B cell (primary cell): ENCODE data around the gene STMN3. TPM values are rescaled to one million over a fixed set of nuclear protein-coding genes. Genes with fewer than 3 reads are reported as not detected.

Experiments used
- ATAC-seq: fragments of 200-7000 bp; cut with Tn5 transposase; one replicate; pipeline ENCODE4 v1.10.0; 2021; ENCODE audit warnings: low read depth, mild to moderate bottlenecking, moderate number of reproducible peaks, moderate library complexity
- CTCF ChIA-PET: fragments of 350-600 bp; sonication (Branson Sonifier 250); formaldehyde crosslinking; loops from one replicate; lab custom pipeline; 2021; ENCODE audit warnings: antibody characterized with exemption, inconsistent platforms; lab: Charles Lee
- POLR2A ChIA-PET: fragments of 350-600 bp; sonication (Branson Sonifier 250); formaldehyde crosslinking; loops from one replicate; lab custom pipeline; 2021; ENCODE audit warnings: antibody characterized with exemption; lab: Charles Lee
- DNase-seq: peaks from one replicate; pipeline ENCODE4 v3.0.0; 2013
- H2AFZ ChIP-seq: 2 replicates; pipeline ENCODE4 v1.6.1; 2012; ENCODE audit warnings: mild to moderate bottlenecking, low read depth, low read length; ENCODE audit not compliant: insufficient read depth, poor library complexity, severe bottlenecking
- H3K27ac ChIP-seq, 2 donors: 1 replicate in 1 of 2; 2 replicates in 1 of 2; pipeline ENCODE4 v1.5.1; 2012 to 2013; ENCODE audit warnings: low read length in 2 of 2, mild to moderate bottlenecking in 2 of 2, moderate library complexity in 1 of 2
- H3K27me3 ChIP-seq, 4 experiments: fragments of 200-600 bp in 1 of 4; sonication (generic) in 1 of 4; replicated peaks in 1 of 4; 1 replicate in 2 of 4; 2 replicates in 2 of 4; pipeline versions ENCODE4 v1.6.1 to v1.7.0; 2013 to 2016; ENCODE audit warnings: low read length in 3 of 4, mild to moderate bottlenecking in 2 of 4, mixed read lengths in 1 of 4, moderate library complexity in 1 of 4; ENCODE audit not compliant: insufficient read depth in 4 of 4, control insufficient read depth in 3 of 4; ENCODE audit errors: control extremely low read depth in 1 of 4
- H3K36me3 ChIP-seq, 2 experiments: replicated peaks in 1 of 2; 1 replicate in 1 of 2; 2 replicates in 1 of 2; pipeline versions ENCODE4 v1.6.1 to v1.7.1; 2013; ENCODE audit warnings: low read length in 1 of 2; ENCODE audit not compliant: insufficient read depth in 2 of 2, control insufficient read depth in 1 of 2; ENCODE audit errors: control extremely low read depth in 1 of 2, extremely low read depth in 1 of 2
- H3K4me1 ChIP-seq, 2 donors: fragments of 200-600 bp in 1 of 2; sonication (generic) in 1 of 2; 1 replicate in 1 of 2; 2 replicates in 1 of 2; pipeline versions ENCODE4 v1.5.1 to v1.6.1; 2013 to 2017; ENCODE audit warnings: low read length in 2 of 2; ENCODE audit not compliant: control insufficient read depth in 2 of 2, insufficient read depth in 2 of 2
- H3K4me2 ChIP-seq: replicated peaks from 2 replicates; pipeline ENCODE3; 2012; ENCODE audit warnings: mild to moderate bottlenecking, low read depth, low read length; ENCODE audit not compliant: poor library complexity, severe bottlenecking
- H3K4me3 ChIP-seq, 5 experiments: fragments of 200-600 bp in 1 of 5; sonication (generic) in 1 of 5; 1 replicate in 3 of 5; 2 replicates in 2 of 5; pipeline versions ENCODE4 v1.5.1 to v1.7.0; 2011 to 2016; ENCODE audit warnings: low read length in 4 of 5, mild to moderate bottlenecking in 4 of 5, low read depth in 2 of 5, control low read depth in 1 of 5, moderate library complexity in 1 of 5; ENCODE audit not compliant: insufficient read depth in 1 of 5; ENCODE audit errors: control extremely low read depth in 1 of 5, extremely low read depth in 1 of 5
- H3K79me2 ChIP-seq: fragments of 200-600 bp; sonication (generic); one replicate; pipeline ENCODE4 v1.6.0; 2016; ENCODE audit warnings: low read length; ENCODE audit not compliant: control insufficient read depth, insufficient read depth
- H3K9ac ChIP-seq: fragments of 200-600 bp; sonication (generic); 2 replicates; pipeline ENCODE4 v1.6.1; 2017; ENCODE audit warnings: mild to moderate bottlenecking, low read length, moderate library complexity
- H3K9me3 ChIP-seq, 3 donors: one replicate each; pipeline versions ENCODE4 v1.6.1 to v1.7.1; 2013; ENCODE audit warnings: low read length in 2 of 3; ENCODE audit not compliant: control insufficient read depth in 2 of 3, insufficient read depth in 1 of 3; ENCODE audit errors: control extremely low read depth in 1 of 3
- H4K20me1 ChIP-seq: 2 replicates; pipeline ENCODE4 v1.6.0; 2012; ENCODE audit warnings: mild to moderate bottlenecking, low read length; ENCODE audit not compliant: insufficient read depth, control insufficient read depth, poor library complexity, severe bottlenecking
- H3K27ac Mint-ChIP-seq: one replicate; pipeline ENCODE4 v1.8.0; 2021; ENCODE audit warnings: mixed read lengths
- H3K27me3 Mint-ChIP-seq: one replicate; pipeline ENCODE4 v1.8.0; 2021; ENCODE audit warnings: mixed read lengths
- H3K4me1 Mint-ChIP-seq: one replicate; pipeline ENCODE4 v1.8.0; 2021; ENCODE audit warnings: mixed read lengths
- H3K4me3 Mint-ChIP-seq: one replicate; pipeline ENCODE4 v1.8.0; 2021; ENCODE audit warnings: mixed read lengths
- H3K9me3 Mint-ChIP-seq: one replicate; pipeline ENCODE4 v1.8.0; 2022; ENCODE audit warnings: mixed read lengths; ENCODE audit not compliant: insufficient read depth
- CTCF ChIP-seq: fragments of 200-600 bp; IDR thresholded peaks from one replicate; pipeline ENCODE4 v1.8.0; 2022; ENCODE audit warnings: antibody characterized with exemption, mild to moderate bottlenecking
- EZH2 ChIP-seq: IDR thresholded peaks from 2 replicates; pipeline ENCODE4 v1.6.1; 2012; ENCODE audit warnings: borderline replicate concordance, low read depth, mild to moderate bottlenecking, moderate library complexity, low read length; ENCODE audit not compliant: insufficient read depth, poor library complexity, severe bottlenecking
- WGBS: methylation state at CpG from one replicate; pipeline ENCODE4 v1.1.5; 2013; ENCODE audit warnings: missing lambda C conversion rate; ENCODE audit not compliant: insufficient coverage; 5-methylcytosine and 5-hydroxymethylcytosine counted together
- intact Hi-C: fragments of 100-400 bp; cut with micrococcal nuclease; formaldehyde crosslinking; loops from one replicate; pipeline ENCODE4 v1.10.0; 2022
- polyA plus RNA-seq: library from polyadenylated mRNA; depleted of rRNA; stranded (reverse); fragments of >200 nt; gene quantifications from 2 replicates; pipeline ENCODE4 v1.2.3, GENCODE V29; 2012
- total RNA-seq, 2 donors: library from RNA; stranded (reverse); fragments of 120-200 nt in 1 of 2; gene quantifications; 1 replicate in 1 of 2; 2 replicates in 1 of 2; pipeline versions ENCODE4 v1.2.3 to v1.2.4, GENCODE V29; 2013 to 2022

The STMN3 gene
- total and polyA plus RNA-seq, 2 donors (not counting 1 experiment from before 2014, with no cell fraction given) = 35.0 to 59.4 TPM

- H4K20me1 ChIP-seq = peaks cover 99% of the 10 kb centered on the region
- no peak overlapping the region for H3K27ac Mint-ChIP-seq
- CTCF ChIA-PET = no interaction called here
Observed at GRCh38 chr20:63701051-63701328, 47.8 kb upstream of the STMN3 start.

More at GRCh38 chr20:63701051-63701328, 47.8 kb upstream of the STMN3 start:
- peaks cover 16% of the 10 kb centered on the region for H3K4me1 Mint-ChIP-seq
- Histone ChIP-seq H3K79me2 (peaks cover 86% of the 10 kb centered on the region), H3K27me3 (peaks cover 0 to 3% (median 0%) of the 10 kb centered on the region in 4 experiments), H3K27ac (no peak overlapping the region), H2AFZ (no peak overlapping the region), H3K4me3 (no peak overlapping the region), H3K4me2 (no peak overlapping the region), H3K9ac (no peak overlapping the region), H3K4me1 (peaks cover 17 to 18% of the 10 kb centered on the region in 2 donors), H3K9me3 (no peaks in the 10 kb centered on the region), H3K36me3 (peaks cover 0 to 21% of the 10 kb centered on the region in 2 experiments)
- no peak for ATAC-seq
- no peak for DNase-seq
- H3K4me3 Mint-ChIP-seq = no peak overlapping the region
- TF ChIP-seq EZH2 (no peak), CTCF (no peak)
- POLR2A ChIA-PET = no interaction called here
- no peaks in the 10 kb centered on the region for H3K9me3 Mint-ChIP-seq
- 84% methylated on average over 5 of the region's 5 CpGs for WGBS
- intact Hi-C loops = no loop called here
- H3K27me3 Mint-ChIP-seq = no peaks in the 10 kb centered on the region
